ENCODE data around the gene GRK2. TPM values are rescaled to one million over a fixed set of nuclear protein-coding genes. Genes with fewer than 3 reads are reported as not detected.

The GRK2 gene
- total and polyA plus RNA-seq, 2 donors (not counting 3 experiments of a cell fraction or from before 2014, with no cell fraction given), result 57.9 to 62.3 TPM

DNA sequence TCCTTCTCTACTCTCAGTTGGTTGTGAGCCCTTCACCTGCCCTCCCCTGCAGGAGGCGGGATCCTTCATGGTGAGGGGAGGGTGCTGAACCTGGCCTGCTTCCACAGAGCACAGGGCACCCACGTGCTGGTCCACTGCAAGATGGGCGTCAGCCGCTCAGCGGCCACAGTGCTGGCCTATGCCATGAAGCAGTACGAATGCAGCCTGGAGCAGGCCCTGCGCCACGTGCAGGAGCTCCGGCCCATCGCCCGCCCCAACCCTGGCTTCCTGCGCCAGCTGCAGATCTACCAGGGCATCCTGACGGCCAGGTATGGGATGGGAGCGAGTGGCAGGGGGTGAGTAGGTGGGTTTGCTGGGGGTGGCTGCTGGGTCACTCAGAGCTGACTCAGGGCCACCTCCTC lies 43.4 kb downstream of the GRK2 start:
- no peak for DNase-seq (ENCODE audit: low read depth, low spot score)
- H3K4me1 ChIP-seq (ENCODE audit: control insufficient read depth, extremely low read depth, insufficient read depth, low read length), result no peaks in the 10 kb centered on the region
- H3K9me3 ChIP-seq (replicated peaks; ENCODE audit: control insufficient read depth, insufficient read depth, low read length), result no peaks in the 10 kb centered on the region
- no peak for TF ChIP-seq POLR2A (IDR thresholded peaks at IDR 0.05; ENCODE audit: low read depth, low read length)
- no peak for TF ChIP-seq POLR2AphosphoS5 (IDR thresholded peaks at IDR 0.05; ENCODE audit: insufficient read depth, low read depth, low read length)
- no peak for TF ChIP-seq GATA2 (IDR thresholded peaks at IDR 0.05; ENCODE audit: insufficient read depth, insufficient read length, low read depth, low read length)
- TF ChIP-seq FOS (IDR thresholded peaks at IDR 0.05; ENCODE audit: borderline replicate concordance, insufficient read depth, low read length), result no peak
- TF ChIP-seq JUN (IDR thresholded peaks at IDR 0.05; ENCODE audit: borderline replicate concordance, insufficient read depth, insufficient read length, low read depth), result no peak
- TF ChIP-seq, protein P1, sequence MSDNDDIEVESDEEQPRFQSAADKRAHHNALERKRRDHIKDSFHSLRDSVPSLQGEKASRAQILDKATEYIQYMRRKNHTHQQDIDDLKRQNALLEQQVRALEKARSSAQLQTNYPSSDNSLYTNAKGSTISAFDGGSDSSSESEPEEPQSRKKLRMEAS (IDR thresholded peaks at IDR 0.05; ENCODE audit: insufficient read depth, insufficient read length), result no peak
- TF ChIP-seq EZH2 (IDR thresholded peaks at IDR 0.05; ENCODE audit: borderline replicate concordance, low read depth, low read length, severe bottlenecking), result no peak
- TF ChIP-seq, protein P2, sequence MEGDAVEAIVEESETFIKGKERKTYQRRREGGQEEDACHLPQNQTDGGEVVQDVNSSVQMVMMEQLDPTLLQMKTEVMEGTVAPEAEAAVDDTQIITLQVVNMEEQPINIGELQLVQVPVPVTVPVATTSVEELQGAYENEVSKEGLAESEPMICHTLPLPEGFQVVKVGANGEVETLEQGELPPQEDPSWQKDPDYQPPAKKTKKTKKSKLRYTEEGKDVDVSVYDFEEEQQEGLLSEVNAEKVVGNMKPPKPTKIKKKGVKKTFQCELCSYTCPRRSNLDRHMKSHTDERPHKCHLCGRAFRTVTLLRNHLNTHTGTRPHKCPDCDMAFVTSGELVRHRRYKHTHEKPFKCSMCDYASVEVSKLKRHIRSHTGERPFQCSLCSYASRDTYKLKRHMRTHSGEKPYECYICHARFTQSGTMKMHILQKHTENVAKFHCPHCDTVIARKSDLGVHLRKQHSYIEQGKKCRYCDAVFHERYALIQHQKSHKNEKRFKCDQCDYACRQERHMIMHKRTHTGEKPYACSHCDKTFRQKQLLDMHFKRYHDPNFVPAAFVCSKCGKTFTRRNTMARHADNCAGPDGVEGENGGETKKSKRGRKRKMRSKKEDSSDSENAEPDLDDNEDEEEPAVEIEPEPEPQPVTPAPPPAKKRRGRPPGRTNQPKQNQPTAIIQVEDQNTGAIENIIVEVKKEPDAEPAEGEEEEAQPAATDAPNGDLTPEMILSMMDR (IDR thresholded peaks at IDR 0.05; ENCODE audit: extremely low read depth in 1 of 2, insufficient read depth in 1 of 2, low read depth in 1 of 2, low read length in 2 of 2), result no peak
- no peak for TF ChIP-seq MYC (IDR thresholded peaks at IDR 0.05; ENCODE audit: low read depth, low read length)
- FAIRE-seq, result no peak
- no peaks in the 10 kb centered on the region for H3K9me1 ChIP-seq (replicated peaks; ENCODE audit: control insufficient read depth, extremely low read depth, insufficient read depth, low read length)
- BruUV-seq (replicated peaks), result no TSS peak
- no peaks in the 10 kb centered on the region for H3K79me2 ChIP-seq (ENCODE audit: control insufficient read depth, insufficient read depth, low read length)
- no peak overlapping the region for H3K4me3 ChIP-seq (replicated peaks in 1 of 3; ENCODE audit: insufficient read depth in 1 of 3, low read depth in 1 of 3, low read length in 3 of 3)
- ChIA-PET POLR2A (no interaction called here), CTCF (interaction anchor here (1.5 to 3.5 kb wide), 2 partner anchors 8 to 48 kb away, joined by 5 to 11 read pairs; no protein-coding TSS in a partner anchor)
- dilution Hi-C loops (cut with MboI; ENCODE audit: extremely low pct_ligation_motif_present, low sequenced_read_pairs), result no loop called here
- no peak overlapping the region for H3K4me2 ChIP-seq (ENCODE audit: insufficient read depth, low read length)
- no peaks in the 10 kb centered on the region for H4K20me1 ChIP-seq (replicated peaks; ENCODE audit: control insufficient read depth, extremely low read depth, insufficient read depth, low read length)
- no peak overlapping the region for H3K27ac ChIP-seq (ENCODE audit: insufficient read depth, low read depth, low read length)
- peaks cover 0 to 2% of the 10 kb centered on the region in 2 experiments for H3K36me3 ChIP-seq (ENCODE audit: control insufficient read depth in 2 of 2, extremely low read depth in 1 of 2, insufficient read depth in 2 of 2, low read length in 2 of 2)
- intact Hi-C loops (cut with micrococcal nuclease), result no loop called here
- no peak overlapping the region for H2AFZ ChIP-seq (ENCODE audit: low read depth, low read length)
- no peak overlapping the region for H3K9ac ChIP-seq (replicated peaks; ENCODE audit: extremely low read depth, insufficient read depth, low read length)
- no peaks in the 10 kb centered on the region for H3K27me3 ChIP-seq (ENCODE audit: control insufficient read depth in 2 of 2, insufficient read depth in 2 of 2, low read length in 2 of 2)
